T47D (cell line): Measurements from ENCODE around the gene PPP3R1.

Experiments
- DNase-seq, 2 experiments: peaks; one replicate each; pipeline versions ENCODE4 v3.0.0 to v3.0.0-alpha.2; 2011 to 2012; ENCODE audit warnings: low read depth in 1 of 2, low spot score in 1 of 2
- JUND ChIP-seq: IDR thresholded peaks from 2 replicates; pipeline ENCODE4 v1.6.1; 2012; ENCODE audit warnings: low read depth
- in situ Hi-C: cut with HindIII; loops from 2 replicates; pipeline ENCODE4 v1.10.0; 2016; ENCODE audit warnings: low sequenced_read_pairs, low pct_unique_long_range_greater_than_20kb

The PPP3R1 gene

GRCh38 chr2:68251187-68251854 lies 1.0 kb downstream of the PPP3R1 start:
- in situ Hi-C loops: no loop called here
- DNase-seq: peak; percentile 22 to 82
- no peak for TF ChIP-seq JUND

GRCh38 chr2:68250652-68251186 lies 1.6 kb downstream of the PPP3R1 start:
- TF ChIP-seq JUND: no peak
- DNase-seq: no peak
- in situ Hi-C loops: no loop called here

- in situ Hi-C loops: no loop called here
- DNase-seq: no peak
- TF ChIP-seq JUND: no peak
These were observed 2.1 kb downstream of the PPP3R1 start for GRCh38 chr2:68250196-68250595.

- in situ Hi-C loops: no loop called here
- no peak for TF ChIP-seq JUND
- no peak for DNase-seq
These were observed 3.5 kb downstream of the PPP3R1 start for GRCh38 chr2:68248806-68249205.

GRCh38 chr2:68248361-68248760 lies 4.0 kb downstream of the PPP3R1 start:
- in situ Hi-C loops: no loop called here
- no peak for DNase-seq
- no peak for TF ChIP-seq JUND

- no peak for DNase-seq
- in situ Hi-C loops: no loop called here
- no peak for TF ChIP-seq JUND
These were observed 5.9 kb downstream of the PPP3R1 start for GRCh38 chr2:68246396-68246795.

- in situ Hi-C loops: no loop called here
- TF ChIP-seq JUND: no peak
- no peak for DNase-seq
These were observed 6.7 kb downstream of the PPP3R1 start for GRCh38 chr2:68245672-68246071.

- no peak for TF ChIP-seq JUND
- DNase-seq: no peak
- in situ Hi-C loops: no loop called here
These were observed 7.3 kb downstream of the PPP3R1 start for GRCh38 chr2:68245066-68245465.

- TF ChIP-seq JUND: no peak
- in situ Hi-C loops: no loop called here
- DNase-seq: peak in 1 of 2 experiments; percentile 3
These were observed 7.9 kb downstream of the PPP3R1 start for GRCh38 chr2:68244456-68244855.

- in situ Hi-C loops: no loop called here
- DNase-seq: no peak
- TF ChIP-seq JUND: no peak
These were observed 10.6 kb downstream of the PPP3R1 start for GRCh38 chr2:68241732-68242131.

GRCh38 chr2:68240446-68240845 lies 11.9 kb downstream of the PPP3R1 start:
- TF ChIP-seq JUND: no peak
- in situ Hi-C loops: no loop called here
- no peak for DNase-seq

- in situ Hi-C loops: no loop called here
- no peak for DNase-seq
- no peak for TF ChIP-seq JUND
These were observed 13.1 kb downstream of the PPP3R1 start for GRCh38 chr2:68238955-68239822.

- TF ChIP-seq JUND: no peak
- in situ Hi-C loops: no loop called here
- DNase-seq: no peak
These were observed 14.3 kb downstream of the PPP3R1 start for GRCh38 chr2:68237976-68238580.
